Neural progenitor cell (in vitro differentiated cells): ENCODE results near the gene GMIP. TPM values are rescaled to one million over a fixed set of nuclear protein-coding genes. Genes with fewer than 3 reads are reported as not detected.

Source experiments
- DNase-seq: peaks from one replicate; pipeline ENCODE4 v3.0.0-alpha.2; 2016; ENCODE audit warnings: low spot score
- H2AFZ ChIP-seq: fragments of 200-600 bp; sonication (generic); replicated peaks from 2 replicates; pipeline ENCODE4 v1.6.1; 2016; ENCODE audit warnings: antibody characterized with exemption
- H3F3A ChIP-seq: fragments of 200-600 bp; sonication (generic); 2 replicates; pipeline ENCODE4 v1.6.1; 2016; ENCODE audit warnings: antibody characterized with exemption, low read depth
- H3K27ac ChIP-seq: fragments of 200-600 bp; sonication (generic); 2 replicates; pipeline ENCODE4 v1.5.1; 2016; ENCODE audit warnings: mild to moderate bottlenecking
- H3K27me3 ChIP-seq: fragments of 200-600 bp; sonication (generic); 2 replicates; pipeline ENCODE4 v1.6.1; 2016; ENCODE audit warnings: mild to moderate bottlenecking, moderate library complexity
- H3K36me3 ChIP-seq: fragments of 200-600 bp; sonication (generic); 2 replicates; pipeline ENCODE4 v1.5.1; 2016
- H3K4me1 ChIP-seq: fragments of 200-600 bp; sonication (generic); 2 replicates; pipeline ENCODE4 v1.6.1; 2016; ENCODE audit warnings: mixed run types
- H3K4me2 ChIP-seq: fragments of 200-600 bp; sonication (generic); 2 replicates; pipeline ENCODE4 v1.6.1; 2016
- H3K4me3 ChIP-seq: fragments of 200-600 bp; sonication (generic); 2 replicates; pipeline ENCODE4 v1.5.1; 2016
- H3K79me2 ChIP-seq: fragments of 200-600 bp; sonication (generic); 2 replicates; pipeline ENCODE4 v1.6.1; 2016; ENCODE audit warnings: low read depth
- H3K9ac ChIP-seq: fragments of 200-600 bp; sonication (generic); 2 replicates; pipeline ENCODE4 v1.6.1; 2016
- H3K9me3 ChIP-seq: fragments of 200-600 bp; sonication (generic); 2 replicates; pipeline ENCODE4 v1.5.1; 2016; ENCODE audit warnings: low read depth
- H4K20me1 ChIP-seq: fragments of 200-600 bp; sonication (generic); 2 replicates; pipeline ENCODE4 v1.6.1; 2016; ENCODE audit warnings: low read depth
- H3K27ac Mint-ChIP-seq: 3 replicates; pipeline ENCODE4 v1.8.0; 2021; ENCODE audit warnings: mixed read lengths
- H3K27me3 Mint-ChIP-seq: 2 replicates; pipeline ENCODE4 v1.8.0; 2022; ENCODE audit warnings: low read depth, mild to moderate bottlenecking, inconsistent platforms, moderate library complexity, mixed read lengths; ENCODE audit not compliant: insufficient read depth
- H3K36me3 Mint-ChIP-seq: 3 replicates; pipeline ENCODE4 v1.8.0; 2021; ENCODE audit warnings: mixed read lengths
- H3K4me1 Mint-ChIP-seq: 3 replicates; pipeline ENCODE4 v1.8.0; 2021; ENCODE audit warnings: mixed read lengths
- H3K4me3 Mint-ChIP-seq: 3 replicates; pipeline ENCODE4 v1.8.0; 2021; ENCODE audit warnings: mild to moderate bottlenecking, moderate library complexity, mixed read lengths
- H3K9me3 Mint-ChIP-seq: 3 replicates; pipeline ENCODE4 v1.8.0; 2020; ENCODE audit warnings: mixed read lengths
- EZH2 ChIP-seq: fragments of 200-600 bp; sonication (generic); IDR thresholded peaks from 2 replicates; pipeline ENCODE4 v1.6.1; 2017; ENCODE audit warnings: antibody characterized with exemption, mild to moderate bottlenecking, moderate library complexity
- EZH2phosphoT487 ChIP-seq: fragments of 200-600 bp; sonication (generic); IDR thresholded peaks from 2 replicates; pipeline ENCODE4 v1.6.1; 2017; ENCODE audit warnings: antibody characterized with exemption
- total RNA-seq: library from RNA; depleted of rRNA; stranded (reverse); fragments of >200 nt; gene quantifications from 2 replicates; pipeline ENCODE4 v1.2.3, GENCODE V29; 2015; ENCODE audit warnings: low replicate concordance
- TF ChIP-seq, protein P1 (sequence below): fragments of 200-600 bp; sonication (generic); IDR thresholded peaks from 2 replicates; pipeline ENCODE4 v1.5.1; 2017; ENCODE audit warnings: antibody characterized with exemption, mild to moderate bottlenecking

The GMIP gene
- total RNA-seq, 1 donor from 2014 or later: 6.4 TPM

DNA sequence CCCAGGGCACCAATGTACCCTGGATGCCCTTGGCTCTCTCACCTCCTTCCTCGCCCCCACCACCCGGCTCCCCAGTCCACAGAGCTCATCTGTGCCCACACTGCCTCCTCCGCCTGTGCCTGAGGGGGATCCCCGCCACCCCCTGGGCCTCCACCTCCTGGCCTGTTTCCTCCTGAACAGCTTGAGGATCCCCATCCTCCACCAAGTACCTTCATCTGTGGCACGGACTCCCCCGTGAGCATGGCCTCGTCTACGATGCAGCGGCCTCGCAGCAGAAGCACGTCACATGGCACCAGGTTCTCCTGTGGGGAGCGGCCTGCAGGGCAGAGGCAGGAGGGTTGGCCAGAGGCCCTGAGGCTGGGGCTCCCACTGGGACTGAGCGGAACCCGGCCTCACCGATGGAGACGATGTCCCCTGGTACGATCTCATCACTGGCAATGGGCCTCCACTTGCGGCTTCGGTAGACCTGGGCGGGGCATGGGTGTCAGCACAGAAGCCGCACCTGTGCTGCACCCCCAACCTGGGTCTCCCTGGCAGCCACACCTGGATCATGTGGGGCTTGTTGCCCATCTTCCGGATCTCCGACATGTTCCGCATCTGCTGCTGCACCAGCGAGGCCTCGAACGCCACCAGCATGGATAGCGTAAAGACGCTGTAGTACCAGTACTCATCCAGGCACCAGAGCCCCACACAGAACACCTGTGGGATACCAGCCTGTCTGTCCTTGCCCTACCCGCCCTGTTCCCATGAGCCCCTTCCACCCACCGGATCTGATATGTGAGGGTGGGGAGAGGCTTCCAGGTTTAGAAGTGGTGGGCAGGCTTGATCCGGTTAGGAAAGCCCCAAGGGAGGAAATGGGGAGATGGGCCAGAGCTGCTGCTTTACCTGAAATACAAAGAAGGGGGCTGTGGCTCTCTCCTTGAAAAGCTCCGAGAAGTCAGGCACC, 13.3 kb upstream of the GMIP start:
- Mint-ChIP-seq H3K4me1 (peaks cover 6% of the 10 kb centered on the region), H3K4me3 (no peak overlapping the region), H3K9me3 (no peaks in the 10 kb centered on the region), H3K36me3 (peaks cover 29% of the 10 kb centered on the region), H3K27me3 (peaks cover 6% of the 10 kb centered on the region), H3K27ac (no peak overlapping the region)
- no peaks in the 10 kb centered on the region for H3K27me3 ChIP-seq
- peaks cover 24% of the 10 kb centered on the region for H3K79me2 ChIP-seq
- H3K4me3 ChIP-seq: no peak overlapping the region
- H3K4me1 ChIP-seq: peaks cover 7% of the 10 kb centered on the region
- no peak overlapping the region for H3K27ac ChIP-seq
- H2AFZ ChIP-seq: no peak overlapping the region
- H3K4me2 ChIP-seq: no peak overlapping the region
- H3F3A ChIP-seq: peaks cover 5% of the 10 kb centered on the region
- H3K9me3 ChIP-seq: no peaks in the 10 kb centered on the region
- no peak for TF ChIP-seq EZH2
- TF ChIP-seq, protein P1, sequence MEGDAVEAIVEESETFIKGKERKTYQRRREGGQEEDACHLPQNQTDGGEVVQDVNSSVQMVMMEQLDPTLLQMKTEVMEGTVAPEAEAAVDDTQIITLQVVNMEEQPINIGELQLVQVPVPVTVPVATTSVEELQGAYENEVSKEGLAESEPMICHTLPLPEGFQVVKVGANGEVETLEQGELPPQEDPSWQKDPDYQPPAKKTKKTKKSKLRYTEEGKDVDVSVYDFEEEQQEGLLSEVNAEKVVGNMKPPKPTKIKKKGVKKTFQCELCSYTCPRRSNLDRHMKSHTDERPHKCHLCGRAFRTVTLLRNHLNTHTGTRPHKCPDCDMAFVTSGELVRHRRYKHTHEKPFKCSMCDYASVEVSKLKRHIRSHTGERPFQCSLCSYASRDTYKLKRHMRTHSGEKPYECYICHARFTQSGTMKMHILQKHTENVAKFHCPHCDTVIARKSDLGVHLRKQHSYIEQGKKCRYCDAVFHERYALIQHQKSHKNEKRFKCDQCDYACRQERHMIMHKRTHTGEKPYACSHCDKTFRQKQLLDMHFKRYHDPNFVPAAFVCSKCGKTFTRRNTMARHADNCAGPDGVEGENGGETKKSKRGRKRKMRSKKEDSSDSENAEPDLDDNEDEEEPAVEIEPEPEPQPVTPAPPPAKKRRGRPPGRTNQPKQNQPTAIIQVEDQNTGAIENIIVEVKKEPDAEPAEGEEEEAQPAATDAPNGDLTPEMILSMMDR: no peak
- no peak for TF ChIP-seq EZH2phosphoT487
- H4K20me1 ChIP-seq: peaks cover 16% of the 10 kb centered on the region
- H3K9ac ChIP-seq: no peak overlapping the region
- DNase-seq: no peak
- H3K36me3 ChIP-seq: no peaks in the 10 kb centered on the region

DNA sequence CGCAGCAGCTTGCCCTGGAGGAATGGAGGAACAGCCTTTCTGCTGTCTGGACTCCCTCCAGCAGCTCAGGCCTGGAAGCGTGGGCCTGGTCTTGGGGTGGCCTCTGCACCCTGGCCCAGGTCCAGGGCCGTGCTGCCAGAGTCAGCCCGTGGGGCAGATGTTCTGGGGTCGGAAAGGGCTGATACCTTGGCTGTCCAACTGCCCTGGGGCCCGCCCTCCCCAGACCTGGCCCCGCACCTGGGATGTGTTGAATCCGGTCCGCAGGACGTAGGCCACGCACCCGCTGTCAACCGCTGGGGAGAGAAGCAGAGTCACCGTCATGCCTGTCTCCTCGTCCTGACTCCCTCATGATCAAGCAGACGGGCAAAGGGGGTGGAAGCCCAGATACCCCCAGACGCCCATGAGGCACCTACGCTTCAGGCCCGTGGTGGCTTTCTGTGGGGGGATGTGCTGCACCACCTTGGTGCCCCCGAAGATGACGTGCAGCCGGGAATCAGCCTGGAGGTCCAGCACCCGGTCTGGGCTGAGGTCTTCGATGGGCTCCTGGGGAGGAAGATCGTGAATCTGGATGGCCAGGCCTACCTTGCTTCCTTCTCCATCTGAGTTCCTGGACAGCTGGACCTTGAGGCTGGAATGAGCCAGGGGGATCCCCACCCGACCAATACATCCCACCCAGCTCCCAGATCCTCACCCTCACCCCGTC, 12.3 kb upstream of the GMIP start:
- peaks cover 23% of the 10 kb centered on the region for H3K36me3 Mint-ChIP-seq
- peaks cover 7% of the 10 kb centered on the region for H4K20me1 ChIP-seq
- H3F3A ChIP-seq: no peaks in the 10 kb centered on the region
- H3K9ac ChIP-seq: no peak overlapping the region
- no peak overlapping the region for H2AFZ ChIP-seq
- H3K36me3 ChIP-seq: no peaks in the 10 kb centered on the region
- H3K27ac Mint-ChIP-seq: no peak overlapping the region
- H3K4me1 ChIP-seq: no peaks in the 10 kb centered on the region
- H3K4me1 Mint-ChIP-seq: no peaks in the 10 kb centered on the region
- no peak overlapping the region for H3K27ac ChIP-seq
- H3K4me2 ChIP-seq: no peak overlapping the region
- no peaks in the 10 kb centered on the region for H3K9me3 Mint-ChIP-seq
- TF ChIP-seq, protein P1: no peak
- TF ChIP-seq EZH2phosphoT487 (no peak), EZH2 (no peak)
- H3K4me3 ChIP-seq: no peak overlapping the region
- H3K27me3 ChIP-seq: no peaks in the 10 kb centered on the region
- H3K79me2 ChIP-seq: peaks cover 15% of the 10 kb centered on the region
- no peak overlapping the region for H3K4me3 Mint-ChIP-seq
- peaks cover 4% of the 10 kb centered on the region for H3K27me3 Mint-ChIP-seq
- H3K9me3 ChIP-seq: no peaks in the 10 kb centered on the region
- no peak for DNase-seq

DNA sequence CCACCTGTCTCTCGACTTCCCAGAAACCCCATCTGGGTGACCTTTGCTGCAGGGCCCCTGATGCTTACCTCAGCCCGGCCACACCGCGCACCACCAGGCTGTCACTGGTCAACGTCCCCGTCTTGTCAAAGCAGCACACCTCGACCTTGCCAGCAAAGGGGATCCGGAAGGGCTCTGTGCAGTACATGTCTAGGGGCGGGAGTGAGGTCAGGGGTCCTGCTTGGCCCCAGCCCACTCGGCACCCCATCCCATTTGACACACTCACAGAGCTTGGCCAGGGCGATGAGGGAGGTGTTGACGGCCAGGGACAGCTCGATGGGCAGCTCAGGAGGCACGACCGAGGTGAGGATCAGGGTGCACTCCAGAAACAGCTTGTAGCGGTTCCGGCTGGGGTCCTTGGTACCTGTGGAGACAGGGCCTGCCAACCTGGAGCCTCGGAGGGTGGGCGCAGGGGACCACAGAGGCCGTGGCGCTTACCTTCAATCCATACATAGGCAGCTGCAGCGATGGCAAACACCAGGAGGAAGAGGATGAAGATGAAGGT, 11.7 kb upstream of the GMIP start:
- Histone ChIP-seq H3K4me3 (no peak overlapping the region), H2AFZ (no peak overlapping the region), H3K9ac (no peak overlapping the region), H3K4me2 (no peak overlapping the region), H4K20me1 (peaks cover 2% of the 10 kb centered on the region), H3K27me3 (no peaks in the 10 kb centered on the region), H3K36me3 (no peaks in the 10 kb centered on the region), H3K79me2 (peaks cover 8% of the 10 kb centered on the region), H3K27ac (no peak overlapping the region), H3F3A (no peaks in the 10 kb centered on the region), H3K9me3 (no peaks in the 10 kb centered on the region), H3K4me1 (no peaks in the 10 kb centered on the region)
- peaks cover 28% of the 10 kb centered on the region for H3K36me3 Mint-ChIP-seq
- no peak overlapping the region for H3K27ac Mint-ChIP-seq
- H3K27me3 Mint-ChIP-seq: peaks cover 4% of the 10 kb centered on the region
- no peaks in the 10 kb centered on the region for H3K9me3 Mint-ChIP-seq
- no peak for DNase-seq
- no peak overlapping the region for H3K4me3 Mint-ChIP-seq
- TF ChIP-seq, protein P1: no peak
- no peak for TF ChIP-seq EZH2
- TF ChIP-seq EZH2phosphoT487: no peak
- H3K4me1 Mint-ChIP-seq: no peaks in the 10 kb centered on the region
